SK-N-SH (cell line): Measurements from ENCODE around the gene NEDD1. TPM values are rescaled to one million over a fixed set of nuclear protein-coding genes. Genes with fewer than 3 reads are reported as not detected.

Experiments used
- CTCF ChIA-PET: fragments of 300-600, 350-600 bp; formaldehyde crosslinking; extraction: SDS; loops from one replicate; lab custom pipeline; 2021; lab: Yijun Ruan, JAX
- POLR2A ChIA-PET: fragments of 350-600 bp; sonication (Branson Sonifier 250); formaldehyde crosslinking; extraction: SDS; loops from one replicate; lab custom pipeline; 2020; ENCODE audit warnings: antibody characterized with exemption, inconsistent platforms; lab: Yijun Ruan, JAX
- DNase-seq: peaks from one replicate; pipeline ENCODE4 v3.0.0; 2012
- H2AFZ ChIP-seq: fragments of 200-600 bp; sonication (generic); 2 replicates; pipeline ENCODE4 v1.8.1; 2016; ENCODE audit warnings: antibody characterized with exemption, mild to moderate bottlenecking, low read depth
- H3F3A ChIP-seq: fragments of 200-600 bp; sonication (generic); replicated peaks from 2 replicates; pipeline ENCODE3; 2016; ENCODE audit warnings: antibody characterized with exemption, mild to moderate bottlenecking; ENCODE audit not compliant: insufficient read depth
- H3K27ac ChIP-seq, 2 experiments: fragments of 200-500 bp in 1 of 2; fragments of 200-600 bp in 1 of 2; sonication (Bioruptor generic) in 1 of 2; sonication (generic), shearing (Covaris generic) in 1 of 2; 2 replicates each; pipeline versions ENCODE4 v1.5.1 to v1.6.1; 2014 to 2016; ENCODE audit warnings: low read depth in 2 of 2, inconsistent platforms in 1 of 2, low read length in 1 of 2, mild to moderate bottlenecking in 1 of 2, mixed read lengths in 1 of 2
- H3K27me3 ChIP-seq: fragments of 200-600 bp; sonication (generic), shearing (Covaris generic); 2 replicates; pipeline ENCODE4 v1.6.1; 2016; ENCODE audit warnings: mixed run types; ENCODE audit not compliant: insufficient read depth
- H3K36me3 ChIP-seq, 2 experiments: fragments of 200-500 bp in 1 of 2; fragments of 200-600 bp in 1 of 2; sonication (Bioruptor generic) in 1 of 2; sonication (generic) in 1 of 2; replicated peaks in 1 of 2; 2 replicates each; pipeline versions ENCODE3 to v1.5.1; 2014 to 2016; ENCODE audit warnings: low read length in 1 of 2, mild to moderate bottlenecking in 1 of 2; ENCODE audit not compliant: insufficient read depth in 2 of 2, control insufficient read depth in 1 of 2
- H3K4me1 ChIP-seq, 2 experiments: fragments of 200-500 bp in 1 of 2; fragments of 200-600 bp in 1 of 2; sonication (Bioruptor generic) in 1 of 2; sonication (generic), shearing (Covaris generic) in 1 of 2; 2 replicates each; pipeline versions ENCODE4 v1.5.1 to v1.6.1; 2014 to 2016; ENCODE audit warnings: low read depth in 1 of 2, low read length in 1 of 2, mixed run types in 1 of 2; ENCODE audit not compliant: insufficient read depth in 2 of 2, control insufficient read depth in 1 of 2
- H3K4me2 ChIP-seq: fragments of 200-600 bp; sonication (generic), shearing (Covaris generic); 2 replicates; pipeline ENCODE4 v1.6.1; 2017; ENCODE audit warnings: mixed run types
- H3K4me3 ChIP-seq, 2 experiments: fragments of 200-500 bp in 1 of 2; fragments of 200-600 bp in 1 of 2; sonication (Bioruptor generic) in 1 of 2; sonication (generic), shearing (Covaris generic) in 1 of 2; 2 replicates each; pipeline versions ENCODE4 v1.5.1 to v1.8.1; 2014 to 2016; ENCODE audit warnings: low read depth in 2 of 2, inconsistent platforms in 1 of 2, low read length in 1 of 2, mild to moderate bottlenecking in 1 of 2, mixed read lengths in 1 of 2, moderate library complexity in 1 of 2
- H3K79me2 ChIP-seq: fragments of 200-600 bp; sonication (generic); 2 replicates; pipeline ENCODE4 v1.8.1; 2017; ENCODE audit warnings: mild to moderate bottlenecking; ENCODE audit not compliant: insufficient read depth
- H3K9ac ChIP-seq: fragments of 200-600 bp; sonication (generic); 2 replicates; pipeline ENCODE4 v1.6.1; 2017; ENCODE audit warnings: mixed run types
- H3K9me2 ChIP-seq: fragments of 200-600 bp; sonication (generic); 2 replicates; pipeline ENCODE4 v1.6.1; 2017; ENCODE audit warnings: mixed run types
- H3K9me3 ChIP-seq: fragments of 200-600 bp; sonication (generic); 2 replicates; pipeline ENCODE4 v1.6.1; 2017; ENCODE audit warnings: mixed run types, mild to moderate bottlenecking, moderate library complexity
- H4K20me1 ChIP-seq: fragments of 200-600 bp; sonication (generic); 2 replicates; pipeline ENCODE4 v1.6.1; 2017; ENCODE audit warnings: mild to moderate bottlenecking, mixed run types; ENCODE audit not compliant: insufficient read depth
- EZH2phosphoT487 ChIP-seq: fragments of 200-600 bp; sonication (generic); IDR thresholded peaks from 2 replicates; pipeline ENCODE4 v1.6.1; 2017; ENCODE audit warnings: low read depth, mixed run types, mild to moderate bottlenecking, antibody characterized with exemption, moderate library complexity, borderline replicate concordance
- FOSL2 ChIP-seq: IDR thresholded peaks from 2 replicates; pipeline ENCODE4 v1.4.0; 2012; ENCODE audit warnings: low read depth, mild to moderate bottlenecking, moderate library complexity, borderline replicate concordance
- FOXJ3 ChIP-seq: sonication (generic); formaldehyde crosslinking; IDR thresholded peaks from 2 replicates; pipeline ENCODE4 v1.5.1; 2020; ENCODE audit warnings: mild to moderate bottlenecking, missing genetic modification reagents
- MEF2A ChIP-seq: IDR thresholded peaks from 2 replicates; pipeline ENCODE4 v1.4.0; 2012; ENCODE audit warnings: low read depth, borderline replicate concordance
- MXI1 ChIP-seq: IDR thresholded peaks from 2 replicates; pipeline ENCODE4 v1.6.1; 2012; ENCODE audit warnings: mild to moderate bottlenecking, low read depth, low read length, improper control_type of control experiment
- POLR2AphosphoS5 ChIP-seq: IDR thresholded peaks from 2 replicates; pipeline ENCODE4 v1.6.1; 2012; ENCODE audit warnings: low read depth, low read length
- RCOR1 ChIP-seq: fragments of 150-350 bp; IDR thresholded peaks from 2 replicates; pipeline ENCODE4 v1.6.1; 2017; ENCODE audit warnings: antibody characterized with exemption, low read length
- RFX5 ChIP-seq: IDR thresholded peaks from 2 replicates; pipeline ENCODE4 v1.6.1; 2012; ENCODE audit warnings: mild to moderate bottlenecking, improper control_type of control experiment, low read length
- SMC3 ChIP-seq: IDR thresholded peaks from 2 replicates; pipeline ENCODE4 v1.6.1; 2012; ENCODE audit warnings: low read depth, low read length, improper control_type of control experiment
- WGBS: methylation state at CpG from one replicate; pipeline ENCODE4 v1.1.6; 2017; ENCODE audit warnings: low lambda C conversion rate; 5-methylcytosine and 5-hydroxymethylcytosine counted together
- polyA plus RNA-seq, 3 experiments: library from polyadenylated mRNA; depleted of rRNA; stranded (reverse); fragments of >200 nt; gene quantifications; 2 replicates each; pipeline ENCODE4 v1.2.3, GENCODE V29; 2012
- TF ChIP-seq, protein P1 (sequence below): IDR thresholded peaks from 2 replicates; pipeline ENCODE4 v1.6.1; 2012; ENCODE audit warnings: mild to moderate bottlenecking, low read depth, low read length, moderate library complexity
- TF ChIP-seq, protein P2 (sequence below): fragments of 150-350 bp; IDR thresholded peaks from 2 replicates; pipeline ENCODE4 v1.6.1; 2016; ENCODE audit warnings: mild to moderate bottlenecking, low read depth, low read length
- TF ChIP-seq, protein P3 (sequence below): fragments of 200-600 bp; sonication (generic); IDR thresholded peaks from 2 replicates; pipeline ENCODE4 v1.6.1; 2017; ENCODE audit warnings: antibody characterized with exemption, mild to moderate bottlenecking, moderate library complexity
- TF ChIP-seq, protein P4 (sequence below): IDR thresholded peaks from 2 replicates; pipeline ENCODE4; 2012

The NEDD1 gene
- polyA plus RNA-seq, 1 of the 3 experiments (the other 2 are of a cell fraction): 6.0 TPM

DNA sequence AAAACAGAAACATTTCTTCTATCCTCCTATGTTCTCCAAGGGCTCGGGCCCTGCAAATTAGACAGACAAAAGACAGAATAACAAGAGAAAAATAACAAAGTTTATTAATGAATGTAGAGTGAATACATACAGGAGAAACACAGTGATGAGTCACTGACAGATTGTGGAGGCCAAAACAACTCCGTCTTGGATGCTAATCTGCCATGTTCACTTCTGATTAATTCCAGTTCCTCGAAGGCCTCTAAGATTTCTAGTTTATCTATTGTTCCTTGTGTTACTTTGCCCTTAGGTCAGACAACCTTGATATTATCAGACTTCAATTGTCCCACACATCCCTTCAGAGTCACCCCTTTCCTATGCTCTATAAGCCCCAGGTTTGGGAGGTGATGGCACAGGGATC lies 26.8 kb upstream of the NEDD1 start:
- DNase-seq: no peak
- no peaks in the 10 kb centered on the region for H3K9me2 ChIP-seq
- no peaks in the 10 kb centered on the region for H3K27me3 ChIP-seq
- no peak overlapping the region for H3K4me3 ChIP-seq
- ChIA-PET POLR2A (no interaction called here), CTCF (no interaction called here)
- no peaks in the 10 kb centered on the region for H3K36me3 ChIP-seq
- no peak overlapping the region for H2AFZ ChIP-seq
- peaks cover 0 to 4% of the 10 kb centered on the region in 2 experiments; a peak in 1 of 4 replicates for H3K4me1 ChIP-seq
- TF ChIP-seq FOXJ3 (CRISPR knock-in tag) (no peak), SMC3 (no peak), MXI1 (no peak), RFX5 (no peak), POLR2AphosphoS5 (no peak), EZH2phosphoT487 (no peak), FOSL2 (no peak), MEF2A (no peak), RCOR1 (no peak)
- TF ChIP-seq, protein P1, sequence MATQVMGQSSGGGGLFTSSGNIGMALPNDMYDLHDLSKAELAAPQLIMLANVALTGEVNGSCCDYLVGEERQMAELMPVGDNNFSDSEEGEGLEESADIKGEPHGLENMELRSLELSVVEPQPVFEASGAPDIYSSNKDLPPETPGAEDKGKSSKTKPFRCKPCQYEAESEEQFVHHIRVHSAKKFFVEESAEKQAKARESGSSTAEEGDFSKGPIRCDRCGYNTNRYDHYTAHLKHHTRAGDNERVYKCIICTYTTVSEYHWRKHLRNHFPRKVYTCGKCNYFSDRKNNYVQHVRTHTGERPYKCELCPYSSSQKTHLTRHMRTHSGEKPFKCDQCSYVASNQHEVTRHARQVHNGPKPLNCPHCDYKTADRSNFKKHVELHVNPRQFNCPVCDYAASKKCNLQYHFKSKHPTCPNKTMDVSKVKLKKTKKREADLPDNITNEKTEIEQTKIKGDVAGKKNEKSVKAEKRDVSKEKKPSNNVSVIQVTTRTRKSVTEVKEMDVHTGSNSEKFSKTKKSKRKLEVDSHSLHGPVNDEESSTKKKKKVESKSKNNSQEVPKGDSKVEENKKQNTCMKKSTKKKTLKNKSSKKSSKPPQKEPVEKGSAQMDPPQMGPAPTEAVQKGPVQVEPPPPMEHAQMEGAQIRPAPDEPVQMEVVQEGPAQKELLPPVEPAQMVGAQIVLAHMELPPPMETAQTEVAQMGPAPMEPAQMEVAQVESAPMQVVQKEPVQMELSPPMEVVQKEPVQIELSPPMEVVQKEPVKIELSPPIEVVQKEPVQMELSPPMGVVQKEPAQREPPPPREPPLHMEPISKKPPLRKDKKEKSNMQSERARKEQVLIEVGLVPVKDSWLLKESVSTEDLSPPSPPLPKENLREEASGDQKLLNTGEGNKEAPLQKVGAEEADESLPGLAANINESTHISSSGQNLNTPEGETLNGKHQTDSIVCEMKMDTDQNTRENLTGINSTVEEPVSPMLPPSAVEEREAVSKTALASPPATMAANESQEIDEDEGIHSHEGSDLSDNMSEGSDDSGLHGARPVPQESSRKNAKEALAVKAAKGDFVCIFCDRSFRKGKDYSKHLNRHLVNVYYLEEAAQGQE: no peak
- TF ChIP-seq, protein P2, sequence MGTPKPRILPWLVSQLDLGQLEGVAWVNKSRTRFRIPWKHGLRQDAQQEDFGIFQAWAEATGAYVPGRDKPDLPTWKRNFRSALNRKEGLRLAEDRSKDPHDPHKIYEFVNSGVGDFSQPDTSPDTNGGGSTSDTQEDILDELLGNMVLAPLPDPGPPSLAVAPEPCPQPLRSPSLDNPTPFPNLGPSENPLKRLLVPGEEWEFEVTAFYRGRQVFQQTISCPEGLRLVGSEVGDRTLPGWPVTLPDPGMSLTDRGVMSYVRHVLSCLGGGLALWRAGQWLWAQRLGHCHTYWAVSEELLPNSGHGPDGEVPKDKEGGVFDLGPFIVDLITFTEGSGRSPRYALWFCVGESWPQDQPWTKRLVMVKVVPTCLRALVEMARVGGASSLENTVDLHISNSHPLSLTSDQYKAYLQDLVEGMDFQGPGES: no peak
- TF ChIP-seq, protein P3, sequence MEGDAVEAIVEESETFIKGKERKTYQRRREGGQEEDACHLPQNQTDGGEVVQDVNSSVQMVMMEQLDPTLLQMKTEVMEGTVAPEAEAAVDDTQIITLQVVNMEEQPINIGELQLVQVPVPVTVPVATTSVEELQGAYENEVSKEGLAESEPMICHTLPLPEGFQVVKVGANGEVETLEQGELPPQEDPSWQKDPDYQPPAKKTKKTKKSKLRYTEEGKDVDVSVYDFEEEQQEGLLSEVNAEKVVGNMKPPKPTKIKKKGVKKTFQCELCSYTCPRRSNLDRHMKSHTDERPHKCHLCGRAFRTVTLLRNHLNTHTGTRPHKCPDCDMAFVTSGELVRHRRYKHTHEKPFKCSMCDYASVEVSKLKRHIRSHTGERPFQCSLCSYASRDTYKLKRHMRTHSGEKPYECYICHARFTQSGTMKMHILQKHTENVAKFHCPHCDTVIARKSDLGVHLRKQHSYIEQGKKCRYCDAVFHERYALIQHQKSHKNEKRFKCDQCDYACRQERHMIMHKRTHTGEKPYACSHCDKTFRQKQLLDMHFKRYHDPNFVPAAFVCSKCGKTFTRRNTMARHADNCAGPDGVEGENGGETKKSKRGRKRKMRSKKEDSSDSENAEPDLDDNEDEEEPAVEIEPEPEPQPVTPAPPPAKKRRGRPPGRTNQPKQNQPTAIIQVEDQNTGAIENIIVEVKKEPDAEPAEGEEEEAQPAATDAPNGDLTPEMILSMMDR: no peak
- TF ChIP-seq, protein P4, sequence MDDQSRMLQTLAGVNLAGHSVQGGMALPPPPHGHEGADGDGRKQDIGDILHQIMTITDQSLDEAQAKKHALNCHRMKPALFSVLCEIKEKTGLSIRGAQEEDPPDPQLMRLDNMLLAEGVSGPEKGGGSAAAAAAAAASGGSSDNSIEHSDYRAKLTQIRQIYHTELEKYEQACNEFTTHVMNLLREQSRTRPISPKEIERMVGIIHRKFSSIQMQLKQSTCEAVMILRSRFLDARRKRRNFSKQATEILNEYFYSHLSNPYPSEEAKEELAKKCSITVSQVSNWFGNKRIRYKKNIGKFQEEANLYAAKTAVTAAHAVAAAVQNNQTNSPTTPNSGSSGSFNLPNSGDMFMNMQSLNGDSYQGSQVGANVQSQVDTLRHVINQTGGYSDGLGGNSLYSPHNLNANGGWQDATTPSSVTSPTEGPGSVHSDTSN: no peak
- H4K20me1 ChIP-seq: no peaks in the 10 kb centered on the region
- H3K9me3 ChIP-seq: no peaks in the 10 kb centered on the region
- WGBS: 72% methylated on average over 3 of the region's 3 CpGs
- no peak overlapping the region for H3K4me2 ChIP-seq
- no peaks in the 10 kb centered on the region for H3F3A ChIP-seq
- H3K9ac ChIP-seq: no peak overlapping the region
- no peaks in the 10 kb centered on the region for H3K79me2 ChIP-seq
- no peak overlapping the region for H3K27ac ChIP-seq
